H1 (cell line): ENCODE results near the gene ZNF487. TPM values are rescaled to one million over a fixed set of nuclear protein-coding genes. Genes with fewer than 3 reads are reported as not detected.

Experiments used
- CTCF ChIA-PET: fragments of 300-600 bp; sonication (Branson Sonifier 250); formaldehyde crosslinking; loops from one replicate; lab custom pipeline; 2021; ENCODE audit not compliant: partially characterized antibody; lab: Charles Lee
- POLR2A ChIA-PET: fragments of 300-600 bp; sonication (Branson Sonifier 250); formaldehyde crosslinking; loops from one replicate; lab custom pipeline; 2021; ENCODE audit warnings: inconsistent platforms; ENCODE audit not compliant: partially characterized antibody; lab: Charles Lee
- DNase-seq, 2 experiments: peaks; one replicate each; pipeline versions ENCODE4 v3.0.0 to v3.0.0-alpha.2; 2010 to 2022; ENCODE audit warnings: low spot score in 2 of 2, low read depth in 1 of 2, mixed read lengths in 1 of 2
- FAIRE-seq: peaks from 2 replicates; lab custom pipeline; 2011; peaks lifted over from hg19 to GRCh38; lab: Jason Lieb, UNC
- H2AFZ ChIP-seq: 2 replicates; pipeline ENCODE4 v1.8.1; 2012; ENCODE audit warnings: low read length, inconsistent platforms
- H2AK5ac ChIP-seq: 2 replicates; pipeline ENCODE4 v1.6.1; 2013; ENCODE audit warnings: low read depth, low read length
- H2BK120ac ChIP-seq: replicated peaks from 2 replicates; pipeline ENCODE3; 2013; ENCODE audit warnings: low read depth, low read length, inconsistent platforms
- H2BK12ac ChIP-seq: 2 replicates; pipeline ENCODE4 v1.6.1; 2013; ENCODE audit warnings: low read depth, low read length
- H2BK15ac ChIP-seq: 2 replicates; pipeline ENCODE4 v1.6.1; 2013; ENCODE audit warnings: low read length
- H2BK20ac ChIP-seq: 2 replicates; pipeline ENCODE4 v1.6.1; 2013; ENCODE audit warnings: low read length
- H2BK5ac ChIP-seq: 2 replicates; pipeline ENCODE4 v1.6.1; 2013; ENCODE audit warnings: low read depth, low read length
- H3K14ac ChIP-seq: 2 replicates; pipeline ENCODE4 v1.6.1; 2013; ENCODE audit warnings: inconsistent platforms; ENCODE audit not compliant: insufficient read length
- H3K18ac ChIP-seq: 2 replicates; pipeline ENCODE4 v1.6.1; 2013; ENCODE audit warnings: low read length; ENCODE audit errors: extremely low read depth
- H3K23ac ChIP-seq: 2 replicates; pipeline ENCODE4 v1.6.1; 2013; ENCODE audit warnings: inconsistent platforms; ENCODE audit not compliant: insufficient read length
- H3K23me2 ChIP-seq: 2 replicates; pipeline ENCODE4 v1.6.1; 2013; ENCODE audit warnings: low read depth, low read length
- H3K27ac ChIP-seq: 2 replicates; pipeline ENCODE4 v1.6.1; 2011; ENCODE audit warnings: low read depth, low read length, inconsistent platforms
- H3K27me3 ChIP-seq, 4 experiments: replicated peaks in 1 of 4; 1 replicate in 1 of 4; 2 replicates in 3 of 4; pipeline versions ENCODE4 v1.6.1 to v1.8.1; 2011 to 2013; ENCODE audit warnings: low read length in 3 of 4, mild to moderate bottlenecking in 3 of 4, inconsistent platforms in 2 of 4, mixed read lengths in 2 of 4, moderate library complexity in 1 of 4; ENCODE audit not compliant: control insufficient read depth in 3 of 4, insufficient read depth in 3 of 4; ENCODE audit errors: extremely low read depth in 1 of 4
- H3K36me3 ChIP-seq, 4 experiments: 2 replicates each; pipeline versions ENCODE4 v1.6.1 to v1.8.1; 2011 to 2013; ENCODE audit warnings: mild to moderate bottlenecking in 4 of 4, low read length in 3 of 4, moderate library complexity in 2 of 4, control low read depth in 1 of 4, inconsistent platforms in 1 of 4; ENCODE audit not compliant: insufficient read depth in 4 of 4, control insufficient read depth in 2 of 4
- H3K4ac ChIP-seq: replicated peaks from 2 replicates; pipeline ENCODE3; 2013; ENCODE audit warnings: low read length, low read depth, mixed read lengths, inconsistent platforms; ENCODE audit not compliant: insufficient read length
- H3K4me1 ChIP-seq, 4 experiments: replicated peaks in 1 of 4; 1 replicate in 1 of 4; 2 replicates in 3 of 4; pipeline versions ENCODE4 v1.6.1 to v1.8.1; 2011 to 2013; ENCODE audit warnings: low read length in 3 of 4, inconsistent platforms in 2 of 4, mixed read lengths in 1 of 4; ENCODE audit not compliant: insufficient read depth in 4 of 4, control insufficient read depth in 3 of 4
- H3K4me2 ChIP-seq, 2 experiments: 2 replicates each; pipeline versions ENCODE4 v1.6.1 to v1.8.1; 2011 to 2013; ENCODE audit warnings: low read depth in 2 of 2, low read length in 2 of 2, control low read depth in 1 of 2, inconsistent platforms in 1 of 2, mild to moderate bottlenecking in 1 of 2; ENCODE audit not compliant: insufficient read depth in 1 of 2
- H3K4me3 ChIP-seq, 4 experiments: fragments of 200-600, 300-600 bp in 1 of 4; sonication (generic), shearing (Covaris generic), sonication (Bioruptor Twin) in 1 of 4; 2 replicates each; pipeline versions ENCODE4 v1.5.1 to v1.8.1; 2011 to 2016; ENCODE audit warnings: low read length in 4 of 4, low read depth in 3 of 4, control low read depth in 2 of 4, inconsistent platforms in 2 of 4, mild to moderate bottlenecking in 2 of 4, mixed read lengths in 1 of 4, moderate library complexity in 1 of 4; ENCODE audit not compliant: insufficient read depth in 2 of 4; ENCODE audit errors: extremely low read depth in 1 of 4
- H3K56ac ChIP-seq: replicated peaks from 2 replicates; pipeline ENCODE3; 2013; ENCODE audit warnings: low read depth, mild to moderate bottlenecking, mixed read lengths, low read length, inconsistent platforms; ENCODE audit not compliant: insufficient read length
- H3K79me1 ChIP-seq: 2 replicates; pipeline ENCODE4 v1.6.1; 2013; ENCODE audit warnings: low read depth, low read length, control low read depth
- H3K79me2 ChIP-seq, 2 experiments: 2 replicates each; pipeline versions ENCODE4 v1.6.1 to v1.8.1; 2012 to 2013; ENCODE audit warnings: low read length in 2 of 2, mild to moderate bottlenecking in 2 of 2, inconsistent platforms in 1 of 2; ENCODE audit not compliant: insufficient read depth in 2 of 2, control insufficient read depth in 1 of 2
- H3K9ac ChIP-seq, 4 experiments: replicated peaks in 1 of 4; 1 replicate in 1 of 4; 2 replicates in 3 of 4; pipeline versions ENCODE4 v1.6.1 to v1.8.1; 2011 to 2013; ENCODE audit warnings: low read depth in 3 of 4, low read length in 3 of 4, control low read depth in 2 of 4, mild to moderate bottlenecking in 2 of 4, moderate library complexity in 2 of 4, inconsistent platforms in 1 of 4; ENCODE audit errors: extremely low read depth in 1 of 4
- H3K9me3 ChIP-seq, 2 experiments: 2 replicates each; pipeline versions ENCODE4 v1.6.1 to v1.8.1; 2012 to 2013; ENCODE audit warnings: mild to moderate bottlenecking in 2 of 2, moderate library complexity in 2 of 2, control low read depth in 1 of 2, inconsistent platforms in 1 of 2, low read depth in 1 of 2, low read length in 1 of 2, mixed read lengths in 1 of 2; ENCODE audit not compliant: insufficient read depth in 2 of 2
- H4K20me1 ChIP-seq, 2 experiments: replicated peaks in 1 of 2; 2 replicates each; pipeline versions ENCODE3 to v1.8.1; 2011 to 2013; ENCODE audit warnings: inconsistent platforms in 2 of 2, low read length in 2 of 2, mild to moderate bottlenecking in 1 of 2; ENCODE audit not compliant: insufficient read depth in 2 of 2, control insufficient read depth in 1 of 2
- H4K5ac ChIP-seq: 2 replicates; pipeline ENCODE4 v1.6.1; 2013; ENCODE audit warnings: low read length, low read depth, mixed read lengths, inconsistent platforms; ENCODE audit not compliant: insufficient read length
- H4K8ac ChIP-seq: 2 replicates; pipeline ENCODE4 v1.8.0; 2013; ENCODE audit warnings: mild to moderate bottlenecking, moderate library complexity, low read length, inconsistent platforms; ENCODE audit not compliant: insufficient read depth; ENCODE audit errors: extremely low read depth
- H4K91ac ChIP-seq: replicated peaks from 2 replicates; pipeline ENCODE3; 2013; ENCODE audit warnings: low read length, mixed read lengths, inconsistent platforms; ENCODE audit not compliant: insufficient read length
- CTBP2 ChIP-seq: IDR thresholded peaks from 2 replicates; pipeline ENCODE4 v1.7.0; 2011; ENCODE audit warnings: borderline replicate concordance, mild to moderate bottlenecking, moderate library complexity, mixed read lengths, low read length; ENCODE audit not compliant: insufficient read depth, insufficient read length
- GABPA ChIP-seq: IDR thresholded peaks from 2 replicates; pipeline ENCODE4 v1.6.1; 2011; ENCODE audit warnings: mild to moderate bottlenecking, low read length, moderate library complexity, borderline replicate concordance; ENCODE audit not compliant: insufficient read depth
- HDAC6 ChIP-seq: IDR thresholded peaks from one replicate; pipeline ENCODE4 v1.7.1; 2012; ENCODE audit warnings: low read depth, mild to moderate bottlenecking, inconsistent platforms, low read length, moderate library complexity
- WGBS, 2 experiments: shearing (Covaris generic) in 1 of 2; methylation state at CpG; one replicate each; pipeline versions ENCODE4 v1.1.6 to v1.1.7; 2013 to 2015; ENCODE audit warnings: low lambda C conversion rate in 2 of 2, mixed read lengths in 2 of 2, inconsistent platforms in 1 of 2, low coverage in 1 of 2, missing lambda C conversion rate in 1 of 2; ENCODE audit not compliant: insufficient replicate concordance in 2 of 2, insufficient coverage in 1 of 2, insufficient read length in 1 of 2; ENCODE audit errors: extremely low coverage in 1 of 2, missing lambda C conversion rate in 1 of 2; 5-methylcytosine and 5-hydroxymethylcytosine counted together
- polyA plus RNA-seq, 7 experiments: library from polyadenylated mRNA; depleted of rRNA in 3 of 7; stranded (reverse) in 5 of 7; unstranded in 2 of 7; fragments of >200 nt in 5 of 7; fragments of 200-250 nt in 2 of 7; gene quantifications; 1 replicate in 5 of 7; 2 replicates in 1 of 7; 4 replicates in 1 of 7; pipeline versions ENCODE4 v1.2.1 to v1.2.3, GENCODE V29; 2011 to 2013; ENCODE audit warnings: missing spikeins in 2 of 7, mixed read lengths in 2 of 7
- total RNA-seq: library from RNA; stranded (reverse); fragmentation: NEBNext Ultra II Directional; extraction: Animal tissue kit (Norgen Biotek cat#: 25700); gene quantifications from 2 replicates; pipeline ENCODE4 v1.2.1, GENCODE V29; 2021

ZNF487 gene
- total and polyA plus RNA-seq, 2 of the 8 experiments (the other 6 are each of a cell fraction or from before 2014, with no cell fraction given): 1.9 to 2.5 TPM

DNA sequence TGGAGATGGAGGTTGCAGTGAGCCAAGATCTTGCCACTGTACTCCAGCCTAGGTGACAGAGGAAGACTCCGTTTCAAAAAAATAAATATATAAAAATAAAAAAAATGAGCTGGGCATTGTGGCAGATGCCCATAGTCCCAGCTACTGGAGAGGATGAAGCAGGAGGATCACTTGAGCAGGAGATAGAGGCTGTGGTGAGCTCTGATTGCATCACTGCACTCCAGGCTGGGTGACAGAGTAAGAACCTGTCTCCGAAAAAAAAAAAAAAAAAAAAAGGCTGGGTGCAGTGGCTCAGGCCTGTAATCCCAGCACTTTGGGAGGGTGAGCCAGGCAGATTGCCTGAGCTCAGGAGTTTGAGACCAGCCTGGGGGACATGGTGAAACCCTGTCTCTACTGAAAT is 11.8 kb downstream of the ZNF487 start:
- no peaks in the 10 kb centered on the region for H3K27me3 ChIP-seq
- H3K14ac ChIP-seq: no peak overlapping the region
- no peak overlapping the region for H2BK5ac ChIP-seq
- no peak overlapping the region for H4K91ac ChIP-seq
- H3K79me1 ChIP-seq: no peaks in the 10 kb centered on the region
- H3K79me2 ChIP-seq: no peaks in the 10 kb centered on the region
- no peak overlapping the region for H4K8ac ChIP-seq
- no peak overlapping the region for H2AFZ ChIP-seq
- no peak overlapping the region for H2BK120ac ChIP-seq
- no peak for FAIRE-seq
- no peak overlapping the region for H3K18ac ChIP-seq
- no peak overlapping the region for H3K4me2 ChIP-seq
- no peak overlapping the region for H3K4me3 ChIP-seq
- no peak overlapping the region for H4K5ac ChIP-seq
- no peak overlapping the region for H3K23ac ChIP-seq
- no peak overlapping the region for H3K9ac ChIP-seq
- no peak overlapping the region for H3K56ac ChIP-seq
- no peak for DNase-seq
- no peak overlapping the region for H2BK15ac ChIP-seq
- H3K23me2 ChIP-seq: no peaks in the 10 kb centered on the region
- peaks cover 5 to 17% of the 10 kb centered on the region in 2 experiments; a peak in 2 of 4 replicates for H3K9me3 ChIP-seq
- ChIA-PET CTCF (interaction anchor here (0.6 to 1.0 kb wide), 7 partner anchors 10 to 1546 kb away, joined by 3 to 4 read pairs (median 3); no protein-coding TSS in a partner anchor), POLR2A (interaction anchor here (1.2 kb wide), 1 partner anchor 41 kb away, joined by 4 read pairs; no protein-coding TSS in a partner anchor)
- 100% methylated on average over 1 of the region's 2 CpGs; no CpG with 5 or more reads in 1 of the 2 experiments for WGBS, 2 experiments
- H3K36me3 ChIP-seq: peaks cover 0 to 4% (median 0%) of the 10 kb centered on the region in 4 experiments; a peak in 1 of 8 replicates
- H2AK5ac ChIP-seq: no peak overlapping the region
- no peak overlapping the region for H2BK20ac ChIP-seq
- H4K20me1 ChIP-seq: no peaks in the 10 kb centered on the region
- no peak overlapping the region for H3K27ac ChIP-seq
- no peaks in the 10 kb centered on the region for H3K4me1 ChIP-seq
- no peak overlapping the region for H3K4ac ChIP-seq
- TF ChIP-seq HDAC6: no peak
- no peak for TF ChIP-seq CTBP2
- no peak for TF ChIP-seq GABPA
- no peak overlapping the region for H2BK12ac ChIP-seq
